Mucosa of gallbladder (tissue), 1 donor: ENCODE data around the gene RNF208. TPM values are rescaled to one million over a fixed set of nuclear protein-coding genes. Genes with fewer than 3 reads are reported as not detected.

Experiments used
- DNase-seq: peaks from one replicate; pipeline ENCODE4 v3.0.0-alpha.2; 2020; ENCODE audit warnings: low spot score
- total RNA-seq: library from RNA; stranded (reverse); gene quantifications from one replicate; pipeline ENCODE4 v1.2.1, GENCODE V29; 2021
- donor health status: DM: no; HTN: no; CAD: no.

RNF208 gene
- total RNA-seq, 1 donor from 2014 or later, result 16.8 TPM

- DNase-seq, result no peak
Measured at GRCh38 chr9:137192448-137192780, 29.6 kb downstream of the RNF208 start.

DNA sequence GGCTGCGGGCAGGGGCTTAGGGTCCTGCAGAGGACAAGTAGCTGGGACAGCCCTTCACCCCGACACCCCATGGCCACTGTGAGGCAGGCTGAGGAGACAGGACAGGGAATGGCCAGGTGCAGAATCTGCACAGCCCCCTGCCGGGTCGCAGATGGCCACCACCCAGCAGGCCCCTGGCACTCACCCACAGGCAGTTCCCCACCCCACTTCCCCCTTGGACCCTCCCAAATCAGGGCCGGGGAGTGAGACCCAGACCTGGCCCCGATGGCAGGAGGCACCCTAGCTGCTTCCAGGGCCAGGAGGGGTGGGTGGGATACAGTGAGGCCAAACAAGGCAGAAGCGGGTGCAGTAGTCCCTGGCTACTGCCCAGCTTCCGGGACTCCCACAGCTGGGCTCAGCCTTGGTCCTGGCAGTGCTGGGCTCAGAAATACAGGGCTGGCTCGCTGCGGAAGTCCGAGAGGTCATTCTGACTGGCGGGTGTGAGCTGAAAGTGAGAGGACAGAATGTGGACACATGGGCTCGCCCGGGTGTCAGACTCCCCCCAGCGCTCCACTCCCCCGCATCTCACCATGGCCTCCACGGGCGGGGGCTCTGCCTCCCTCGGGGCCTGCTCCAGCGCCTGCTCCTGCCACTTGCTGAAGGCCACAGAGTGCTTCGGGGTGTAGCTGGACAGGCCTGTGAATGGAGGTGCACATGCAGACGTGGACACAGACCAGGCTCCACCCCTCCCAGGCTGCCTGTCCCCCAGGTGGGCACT lies 30.2 kb downstream of the RNF208 start:
- no peak for DNase-seq

DNA sequence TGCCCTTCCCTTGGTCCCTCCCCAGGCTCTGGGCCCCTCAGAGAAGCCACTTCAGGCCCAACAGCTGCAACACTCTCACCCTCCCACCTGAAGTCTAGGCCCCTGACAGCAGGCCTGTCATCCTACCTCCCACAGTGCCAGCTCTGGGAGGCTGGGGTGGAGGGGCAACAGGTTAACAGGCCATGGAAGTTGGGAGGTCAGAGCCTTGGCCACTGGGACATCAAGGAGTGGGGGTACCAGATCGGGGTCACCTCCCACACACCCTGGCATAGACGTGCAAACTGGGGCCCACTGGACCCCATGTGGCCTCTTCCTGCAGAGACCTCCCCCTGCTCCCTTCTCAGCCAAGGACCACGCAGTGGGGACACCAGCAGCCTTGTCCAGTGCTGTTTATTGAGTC lies 30.8 kb downstream of the RNF208 start:
- DNase-seq, result no peak

- no peak for DNase-seq
Measured at GRCh38 chr9:137190315-137190856, 31.7 kb downstream of the RNF208 start.

DNA sequence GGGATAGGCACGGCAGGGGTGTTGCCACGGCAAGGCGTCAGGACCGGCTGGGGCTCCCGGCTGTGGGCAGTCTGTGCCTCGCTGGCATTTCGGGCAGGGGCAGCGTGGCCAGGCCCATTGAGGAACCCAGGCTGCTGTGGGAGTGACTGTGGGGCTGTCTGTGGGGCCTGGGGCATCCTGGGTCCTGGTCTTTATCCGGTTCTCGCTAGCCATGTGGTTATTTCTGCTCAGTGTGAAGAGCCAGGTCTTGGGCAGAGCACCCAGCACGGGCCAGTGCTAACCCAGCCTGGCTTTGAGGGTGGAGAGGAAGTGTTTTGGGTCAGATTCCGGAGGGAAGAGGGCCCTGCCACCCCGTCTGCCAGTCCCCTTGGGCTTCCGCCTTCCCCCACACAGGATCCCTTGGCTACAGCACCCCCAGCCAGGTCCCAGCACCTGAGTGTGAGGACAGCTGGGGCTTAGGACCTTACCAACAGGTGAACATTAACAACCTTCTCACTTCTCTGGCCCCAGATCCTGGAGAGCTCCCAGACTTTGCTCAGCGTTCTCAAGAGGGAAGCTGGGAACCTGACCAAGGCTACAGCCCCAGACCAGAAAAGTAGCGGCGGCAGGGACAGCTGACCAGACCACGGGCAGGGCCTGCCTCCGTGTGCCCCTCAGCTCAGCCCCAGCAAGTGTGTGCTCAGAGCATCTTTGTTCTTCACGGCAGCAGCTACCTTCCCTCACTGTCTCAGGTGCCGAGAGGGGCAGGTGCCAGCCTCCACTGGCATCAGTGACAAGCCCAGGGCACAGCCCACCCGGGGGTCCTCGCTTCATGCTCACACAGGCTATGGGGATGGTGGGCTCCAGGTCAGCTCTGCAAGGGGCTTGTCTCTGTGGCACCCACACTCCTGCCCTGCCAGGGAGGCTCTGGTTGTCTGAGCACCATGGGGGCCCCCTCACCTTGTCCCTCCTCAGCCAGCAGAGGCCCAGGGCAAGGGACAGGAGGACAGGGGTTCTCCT lies 32.4 kb downstream of the RNF208 start:
- DNase-seq, result no peak

GRCh38 chr9:137188490-137189296 lies 33.3 kb downstream of the RNF208 start, which contains the start of the genes ANAPC2 and SSNA1:
ANAPC2 (minus strand) TSS chr9:137188560; CDS start chr9:137188532, 28 bp downstream.
SSNA1 (plus strand) TSS chr9:137188676; CDS start chr9:137188727, 51 bp downstream.
- DNase-seq, result peak; percentile 95

- DNase-seq, result no peak
Measured at GRCh38 chr9:137188086-137188489, 34.0 kb downstream of the RNF208 start.

- no peak for DNase-seq
Measured at GRCh38 chr9:137187386-137187785, 34.7 kb downstream of the RNF208 start.

DNA sequence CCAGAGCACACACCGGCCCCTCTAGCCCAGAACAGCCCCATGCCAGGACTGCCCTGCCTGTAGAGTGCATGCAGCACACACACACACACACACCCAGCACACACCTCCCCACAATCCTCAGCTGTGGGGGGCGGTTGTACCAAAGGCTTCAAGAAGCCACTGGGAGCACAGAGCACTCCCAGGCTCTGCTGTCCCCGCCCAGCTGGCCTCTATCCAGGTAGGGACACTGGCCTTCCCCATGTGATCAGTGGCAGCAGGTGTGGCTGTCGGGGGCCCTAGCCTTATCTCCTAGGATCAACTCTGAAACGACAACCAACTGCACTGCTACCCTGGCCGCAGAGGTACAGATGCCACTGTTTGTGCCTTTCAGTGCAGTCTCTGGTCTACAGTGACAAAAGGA lies 35.7 kb downstream of the RNF208 start:
- no peak for DNase-seq

DNA sequence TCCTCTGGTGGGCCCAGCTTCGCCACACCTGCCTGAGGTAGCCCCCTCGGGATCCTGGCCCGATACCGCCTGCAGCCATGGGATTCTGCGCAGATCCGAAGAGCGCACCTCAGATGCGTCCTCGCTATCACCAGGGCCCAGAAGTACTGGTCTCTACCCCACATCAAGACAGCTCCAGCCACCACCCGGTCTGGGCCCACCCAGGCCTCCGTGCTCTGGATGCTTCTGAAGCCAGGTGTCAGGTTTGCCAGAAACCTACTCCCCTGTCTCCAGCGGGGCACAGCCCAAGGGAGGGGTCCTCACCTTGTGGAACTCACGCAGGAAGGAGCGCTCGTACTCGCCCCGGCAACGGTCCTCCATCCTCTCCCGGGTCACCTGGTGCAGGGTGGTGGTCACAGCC lies 36.1 kb downstream of the RNF208 start:
- no peak for DNase-seq

- no peak for DNase-seq
Measured at GRCh38 chr9:137184881-137185660, 37.0 kb downstream of the RNF208 start.

GRCh38 chr9:137183980-137184595 lies 38.0 kb downstream of the RNF208 start:
- no peak for DNase-seq

DNA sequence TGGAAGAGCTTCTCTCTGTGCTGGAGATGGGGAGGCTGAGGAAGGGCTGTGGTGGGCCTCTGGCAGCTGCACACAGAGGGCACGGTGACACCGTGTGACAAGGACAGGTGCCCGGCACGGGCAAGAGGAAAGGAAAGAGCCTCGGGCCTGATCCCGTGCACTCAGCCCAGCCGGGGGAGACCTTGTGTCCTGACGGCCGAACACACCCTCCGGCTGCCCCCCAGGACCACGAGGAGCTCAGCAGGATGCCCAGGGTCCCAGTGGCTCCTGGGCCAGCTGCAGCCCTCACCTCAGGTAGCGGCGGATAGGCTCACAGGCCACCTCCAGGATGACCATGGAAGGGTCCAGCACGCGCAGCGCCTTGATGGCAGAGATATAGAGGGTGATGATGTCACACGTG lies 39.2 kb downstream of the RNF208 start:
- DNase-seq, result no peak

DNA sequence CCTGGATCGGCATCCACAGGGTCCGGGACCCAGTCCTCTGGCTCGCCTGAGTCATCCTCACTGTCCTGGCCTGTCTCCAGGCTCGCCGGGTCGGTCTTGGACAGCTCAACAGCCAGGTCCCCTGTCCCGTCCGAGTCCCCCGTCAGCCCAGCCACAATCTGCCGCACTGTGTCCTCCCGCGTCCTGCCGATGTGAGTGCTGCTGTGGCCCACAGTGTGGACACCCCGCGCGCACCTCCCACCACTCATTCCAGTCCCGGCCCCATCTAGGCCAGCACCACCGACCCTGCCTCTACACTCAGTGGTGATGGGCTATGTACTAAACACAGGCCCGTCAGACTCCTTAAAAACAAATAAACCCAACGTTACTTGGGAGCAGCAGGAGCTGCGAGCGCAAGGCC lies 40.4 kb downstream of the RNF208 start:
- no peak for DNase-seq

- DNase-seq, result no peak
Measured at GRCh38 chr9:137180491-137180890, 41.5 kb downstream of the RNF208 start.

- DNase-seq, result no peak
Measured at GRCh38 chr9:137179761-137180160, 42.3 kb downstream of the RNF208 start.

DNA sequence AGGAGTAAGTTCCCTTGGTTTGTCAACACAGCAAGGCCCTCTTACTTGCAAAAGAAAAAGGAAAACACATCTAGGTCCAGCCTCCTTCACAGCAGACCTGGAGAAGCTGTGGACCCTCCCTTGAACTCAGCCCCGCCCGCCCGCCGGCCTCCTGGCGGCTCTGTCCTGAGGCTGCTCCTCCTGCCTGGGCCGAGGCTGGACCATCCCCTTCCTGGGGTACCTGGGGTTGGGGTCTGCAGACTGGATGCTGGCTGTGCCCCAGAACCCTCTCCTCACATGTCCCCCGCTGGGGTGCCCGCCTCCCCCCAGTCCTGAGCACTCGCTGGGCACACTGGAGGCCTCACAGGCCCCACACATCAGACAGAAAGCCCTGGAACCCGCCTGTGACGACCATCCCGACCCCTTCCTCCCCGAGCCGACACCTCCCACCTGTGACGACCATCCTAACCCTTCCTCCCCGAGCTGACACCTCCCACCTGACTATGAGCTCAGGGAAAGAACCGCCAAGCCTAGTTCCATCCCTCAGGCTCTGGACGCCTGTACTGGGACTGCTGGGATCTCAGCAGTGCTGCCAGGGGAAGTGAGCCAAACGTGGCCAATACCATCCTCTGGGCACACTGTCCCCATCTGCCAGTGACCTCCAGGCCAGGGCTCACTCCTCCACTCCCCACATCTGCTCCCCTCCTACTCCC lies 43.0 kb downstream of the RNF208 start:
- DNase-seq, result no peak

DNA sequence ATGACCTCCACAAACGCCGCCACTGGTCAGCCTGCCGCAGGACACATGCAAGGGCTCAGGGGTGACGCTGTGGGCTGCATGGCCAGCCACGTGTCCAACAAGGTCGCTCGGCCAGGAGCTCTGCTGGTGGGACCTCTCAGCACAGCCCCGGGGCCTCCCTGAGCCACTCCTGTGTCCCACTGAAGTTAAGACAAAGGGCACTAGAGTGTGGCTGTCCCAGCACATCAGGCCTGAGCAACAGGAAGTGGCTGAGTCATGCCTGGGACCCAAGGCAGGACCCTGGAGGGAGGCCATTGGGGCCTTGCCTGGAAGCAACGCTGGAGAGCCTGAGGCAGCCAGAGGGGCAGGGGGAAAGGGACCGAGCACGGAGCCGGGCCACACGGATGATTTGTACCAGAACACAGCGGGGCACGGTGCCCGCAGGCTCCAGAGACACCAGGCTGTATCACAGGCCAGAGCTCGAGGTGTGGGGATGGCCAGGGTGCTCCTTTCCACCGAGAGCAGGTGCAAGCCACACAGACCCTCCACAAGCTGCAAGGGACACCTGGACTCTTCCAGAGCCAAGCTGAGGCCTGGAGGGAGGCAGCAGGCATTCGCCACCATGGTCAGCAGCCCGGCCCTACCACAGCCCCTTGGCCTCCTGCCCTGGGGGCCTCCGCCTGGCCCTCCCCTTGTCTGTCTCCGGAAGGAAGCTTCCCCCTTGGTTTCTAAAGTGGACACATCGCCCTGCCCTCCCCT lies 43.7 kb downstream of the RNF208 start:
- no peak for DNase-seq
